HG02610 (cell line): ENCODE measurements around the gene PAXIP1.

Experiments used
- ATAC-seq: cut with Tn5 transposase; IDR thresholded peaks from one replicate; pipeline ENCODE4 v1.9.1; 2021; ENCODE audit warnings: mild to moderate bottlenecking, moderate library complexity; ENCODE audit not compliant: unreplicated experiment

PAXIP1 gene

DNA sequence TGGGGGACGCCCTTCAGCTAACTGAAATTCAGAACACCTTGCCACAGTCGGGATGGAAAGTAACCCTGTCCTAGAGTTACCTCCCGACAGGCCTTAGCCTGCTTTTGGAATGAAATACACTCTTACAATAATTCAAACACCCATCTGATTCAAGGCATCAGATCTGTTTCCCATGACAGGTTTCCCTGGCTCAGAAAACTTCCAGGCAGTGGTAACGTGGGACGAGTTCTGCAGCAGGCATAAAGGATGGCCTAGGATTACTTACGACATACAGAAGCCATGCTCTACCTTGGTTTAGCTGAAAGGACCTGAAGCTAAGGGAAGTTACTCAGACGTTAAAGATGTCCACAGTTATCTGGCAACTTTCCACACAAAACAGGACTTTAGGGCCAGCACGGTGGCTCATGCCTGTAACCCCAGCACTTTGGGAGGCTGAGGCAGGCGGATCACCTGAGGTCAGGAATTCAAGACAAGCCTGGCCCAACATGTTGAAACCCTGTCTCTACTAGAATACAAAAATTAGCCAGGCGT is 5.0 kb downstream of the PAXIP1 start:
- ATAC-seq: no peak

DNA sequence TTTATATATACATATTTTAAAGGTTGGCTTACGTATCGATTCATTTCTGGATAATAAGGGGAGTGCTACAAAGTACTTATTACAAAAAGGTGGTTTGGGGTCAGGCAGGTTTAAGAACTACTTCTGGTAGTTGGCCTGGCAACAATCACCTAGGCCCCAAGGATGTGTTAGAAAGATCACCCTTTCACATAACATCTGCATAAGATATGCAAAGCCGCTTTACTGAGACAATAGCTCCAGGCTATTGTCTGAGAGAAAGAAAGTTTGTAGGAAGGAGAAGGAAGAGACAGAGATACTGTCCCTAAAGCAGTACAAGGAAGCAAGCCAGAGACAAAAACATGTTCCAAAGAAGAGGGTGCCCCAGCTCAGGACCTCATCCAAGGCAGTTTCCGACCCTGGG is 6.2 kb downstream of the PAXIP1 start:
- ATAC-seq: no peak

DNA sequence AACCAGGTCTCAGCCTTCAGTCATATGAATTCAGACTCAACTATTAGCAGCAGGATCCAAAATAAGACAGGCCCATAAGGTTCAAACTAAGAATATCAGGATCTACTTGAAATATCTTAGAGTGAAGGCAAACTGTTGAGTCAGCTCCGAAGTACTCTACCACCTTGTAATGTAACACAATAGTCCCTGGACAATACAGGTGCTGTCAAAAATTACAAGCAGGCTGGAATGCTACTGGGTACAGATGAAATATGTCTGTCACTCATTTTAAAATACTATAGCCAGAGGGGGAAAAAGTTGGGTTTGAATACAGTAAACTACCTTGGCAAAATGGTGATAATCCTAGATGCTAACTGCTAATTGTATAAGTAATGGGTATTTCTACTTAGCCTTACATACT is 6.8 kb downstream of the PAXIP1 start:
- ATAC-seq: no peak

DNA sequence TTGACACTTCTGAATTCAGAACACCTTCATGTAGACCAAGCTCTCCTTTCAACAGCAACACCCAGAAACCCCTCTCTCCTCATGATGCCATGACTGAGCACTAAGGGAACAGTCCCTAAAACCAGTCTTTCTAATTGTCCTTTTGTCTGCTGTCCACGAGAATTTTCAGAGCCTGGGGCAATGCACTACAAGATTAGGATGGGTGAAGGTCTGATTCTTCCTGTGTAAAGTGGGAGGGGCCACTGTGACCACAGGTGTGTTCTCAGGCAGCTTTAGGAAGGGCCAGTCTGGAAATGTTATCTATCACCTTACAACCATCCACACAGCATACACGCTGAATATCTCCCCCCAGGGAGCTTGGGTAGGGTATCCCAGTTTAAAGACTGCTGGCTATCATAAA is 7.9 kb downstream of the PAXIP1 start:
- no peak for ATAC-seq

DNA sequence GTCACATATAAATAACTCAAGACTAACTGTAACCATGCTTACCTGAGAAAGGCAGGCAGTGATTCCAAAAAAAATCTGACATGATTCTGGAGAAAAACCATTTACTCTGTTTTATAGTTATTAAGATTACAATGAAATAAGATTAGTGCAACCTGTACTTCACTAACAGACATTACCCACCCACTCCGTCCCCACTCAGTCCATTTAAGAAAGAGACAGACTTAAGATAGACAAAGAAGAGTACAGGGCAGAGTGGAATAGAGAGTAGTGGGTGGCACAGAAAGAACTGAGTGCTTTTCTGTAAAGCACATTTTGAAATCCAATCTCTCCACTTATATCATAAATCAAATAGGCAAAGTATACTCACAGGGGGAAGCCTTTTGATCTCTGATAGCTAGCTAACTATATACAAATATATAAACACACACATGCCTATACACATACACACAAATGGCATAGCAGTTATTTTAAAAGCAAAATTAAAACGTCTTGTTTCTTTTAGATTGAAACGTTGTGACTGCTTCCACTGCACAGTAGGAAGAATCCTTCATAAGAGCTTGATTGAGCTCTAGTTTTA is 11.9 kb downstream of the PAXIP1 start:
- no peak for ATAC-seq

DNA sequence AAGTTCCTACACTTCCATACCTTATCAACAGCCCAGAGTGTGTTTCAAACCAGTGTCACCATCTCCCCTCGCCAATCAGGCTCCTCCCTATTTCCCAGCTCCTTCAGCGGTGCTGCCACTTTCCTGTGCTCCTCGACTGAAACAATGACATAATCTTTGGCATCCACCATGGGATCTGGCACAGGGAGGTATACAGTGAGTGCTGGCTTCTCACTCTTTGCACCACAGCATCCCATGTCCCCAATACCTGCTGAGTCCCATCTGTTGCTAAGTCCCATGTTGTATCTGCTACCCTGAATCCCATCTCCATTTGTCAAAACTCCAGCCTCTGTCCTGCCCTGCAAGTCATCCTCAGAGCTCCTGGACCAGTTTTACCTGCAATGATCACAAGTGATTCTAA is 15.4 kb downstream of the PAXIP1 start:
- no peak for ATAC-seq

DNA sequence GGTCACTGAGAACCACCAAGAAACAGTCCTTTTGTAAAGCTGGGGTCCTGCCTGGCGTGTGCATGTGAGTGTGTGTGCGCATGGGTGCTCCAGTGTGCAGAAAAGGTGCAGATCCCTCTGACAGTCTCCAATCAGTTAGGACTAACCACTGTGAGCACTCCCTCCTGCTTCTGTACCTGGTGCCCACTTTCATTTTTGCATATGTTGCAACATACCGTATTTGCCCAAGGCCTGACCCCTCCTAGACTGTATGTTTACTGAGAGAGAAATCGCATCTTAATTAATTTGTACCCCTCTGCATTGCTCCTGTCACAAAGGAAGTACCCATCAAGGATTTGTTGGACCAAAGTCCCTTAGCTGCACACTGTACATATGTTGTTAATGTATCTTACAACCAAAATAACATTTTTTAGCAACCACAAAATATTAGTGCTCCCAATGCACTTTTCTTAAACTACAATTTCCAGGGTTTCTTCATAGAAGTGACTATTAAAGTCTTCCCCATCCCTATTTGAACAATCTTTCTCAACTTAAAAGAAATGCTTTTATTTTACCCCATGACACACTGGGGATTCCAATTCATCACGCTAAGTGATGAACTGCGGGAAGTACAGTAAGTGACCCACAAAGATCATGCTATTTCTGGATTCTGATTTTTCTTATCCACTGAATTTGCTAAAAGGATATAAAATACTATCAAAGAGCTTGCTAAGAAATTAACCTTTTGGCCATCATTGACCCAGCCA is 16.6 kb downstream of the PAXIP1 start:
- no peak for ATAC-seq

DNA sequence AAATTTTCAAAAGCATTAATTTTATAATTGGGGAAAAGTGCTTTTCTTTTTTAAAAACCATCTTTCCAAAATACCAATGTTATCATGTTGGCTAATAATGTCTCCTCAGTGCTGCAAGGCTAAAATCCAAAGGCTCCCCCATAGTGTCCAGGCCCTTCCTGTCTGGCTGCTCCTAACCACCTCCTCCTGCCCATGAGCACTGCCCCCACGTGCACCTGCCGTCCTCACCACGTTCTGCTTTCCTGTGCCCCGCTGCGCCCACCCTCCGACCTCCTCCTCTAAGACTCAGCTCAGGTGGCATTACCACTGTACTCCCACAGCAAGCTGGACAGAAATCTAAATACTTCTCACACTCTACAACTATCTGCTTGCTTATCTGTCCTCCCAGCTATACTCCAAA is 17.7 kb downstream of the PAXIP1 start:
- ATAC-seq: no peak

DNA sequence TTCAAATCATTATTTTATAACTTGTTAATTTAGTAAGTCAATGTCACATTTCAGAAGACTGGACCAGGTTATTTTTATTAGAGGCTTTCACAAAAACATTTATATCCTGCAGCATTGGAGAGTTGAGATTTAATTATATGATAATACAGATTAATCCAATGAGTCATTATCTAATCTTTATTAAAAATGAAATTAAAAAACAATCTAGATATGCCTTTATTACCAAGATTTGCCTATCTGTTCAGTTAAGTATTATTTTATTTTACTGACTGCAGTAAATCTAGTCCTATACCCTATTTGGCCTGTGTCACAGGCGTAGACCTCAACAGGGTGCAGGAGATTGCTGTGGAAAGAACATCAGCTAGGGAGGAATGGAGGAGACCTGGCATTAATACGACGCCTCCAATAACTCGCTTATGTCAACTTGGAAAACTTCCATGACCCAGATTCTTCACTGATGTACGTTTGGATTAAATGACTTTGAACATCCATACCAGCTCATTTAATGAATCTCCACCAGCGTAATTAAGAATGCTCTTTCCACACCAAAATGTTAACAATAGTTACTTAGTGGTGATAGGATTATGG is 18.2 kb downstream of the PAXIP1 start:
- no peak for ATAC-seq

DNA sequence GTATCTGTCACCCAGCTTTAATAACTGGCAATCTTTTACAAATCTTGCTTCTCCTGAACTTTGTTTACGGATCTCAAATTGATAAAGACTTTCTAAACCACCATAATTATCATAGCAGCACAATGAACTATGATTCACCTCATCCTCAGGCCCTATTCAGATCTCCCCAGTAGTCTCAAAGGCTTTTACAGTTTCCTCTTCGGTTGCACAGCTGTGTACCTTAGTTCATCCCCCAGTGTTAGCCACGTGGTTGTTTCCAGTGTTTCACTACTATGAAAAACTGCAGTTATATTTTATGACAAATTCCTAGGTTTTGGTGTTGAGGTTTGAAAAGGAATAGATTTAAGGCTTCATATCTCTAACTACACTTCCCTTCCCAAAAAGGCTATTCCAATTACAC is 24.9 kb downstream of the PAXIP1 start:
- no peak for ATAC-seq

DNA sequence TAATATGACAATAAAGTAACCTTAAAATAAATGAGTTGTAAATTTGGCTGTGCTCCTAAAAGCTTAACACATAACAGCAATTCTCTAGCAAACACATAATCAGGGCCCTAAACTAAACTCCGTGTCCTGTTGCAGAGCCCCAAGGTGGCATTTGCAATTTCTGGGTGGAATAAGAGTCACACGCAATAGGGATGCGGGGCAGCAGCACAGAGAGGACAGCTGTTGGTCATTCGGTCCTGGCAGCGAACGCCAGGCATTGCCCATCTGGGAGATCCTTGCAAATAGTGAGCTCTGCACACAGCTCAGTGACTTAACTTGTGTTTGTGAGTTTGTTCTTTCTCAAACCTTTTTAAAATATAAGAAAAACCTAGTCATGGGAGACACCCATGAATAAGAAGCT is 25.7 kb downstream of the PAXIP1 start:
- ATAC-seq: no peak

DNA sequence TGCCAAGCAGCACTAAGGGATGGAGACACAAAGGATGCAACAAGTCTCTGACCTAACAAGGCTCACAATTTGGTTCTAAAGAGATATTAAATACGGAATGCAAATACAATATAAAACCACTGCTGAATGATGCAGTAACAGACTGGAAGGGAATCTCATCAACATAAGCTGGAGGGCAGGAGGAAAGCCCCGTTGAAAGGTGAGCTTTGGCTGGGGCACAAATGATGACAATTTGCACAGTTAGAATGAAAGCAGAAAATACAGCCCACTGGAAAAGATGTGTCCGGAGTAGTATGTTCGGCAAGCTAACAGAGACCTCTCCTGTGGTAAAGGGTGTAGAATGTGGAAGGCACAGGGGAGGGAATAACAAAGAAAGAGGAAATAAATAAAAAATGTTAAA is 26.1 kb downstream of the PAXIP1 start:
- ATAC-seq: no peak

DNA sequence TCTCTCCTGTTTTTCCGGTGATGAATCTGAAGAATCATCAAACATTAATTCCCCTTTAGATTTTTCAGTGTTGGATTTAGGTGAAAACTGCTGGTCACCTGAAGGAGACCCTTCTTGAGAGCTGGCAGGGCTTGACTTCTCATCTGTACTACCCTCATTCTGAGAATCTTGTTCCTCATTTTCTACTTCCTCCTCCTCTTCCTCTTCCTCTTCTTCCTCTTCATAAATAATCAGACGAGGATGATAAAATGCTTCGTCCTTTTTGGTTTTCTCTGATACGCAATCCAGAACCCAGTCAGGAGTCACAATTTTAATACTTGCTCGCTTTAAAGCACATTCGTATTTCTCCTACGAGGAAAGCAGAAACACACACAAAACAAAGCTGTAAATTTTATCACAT is 26.9 kb downstream of the PAXIP1 start:
- ATAC-seq: no peak

DNA sequence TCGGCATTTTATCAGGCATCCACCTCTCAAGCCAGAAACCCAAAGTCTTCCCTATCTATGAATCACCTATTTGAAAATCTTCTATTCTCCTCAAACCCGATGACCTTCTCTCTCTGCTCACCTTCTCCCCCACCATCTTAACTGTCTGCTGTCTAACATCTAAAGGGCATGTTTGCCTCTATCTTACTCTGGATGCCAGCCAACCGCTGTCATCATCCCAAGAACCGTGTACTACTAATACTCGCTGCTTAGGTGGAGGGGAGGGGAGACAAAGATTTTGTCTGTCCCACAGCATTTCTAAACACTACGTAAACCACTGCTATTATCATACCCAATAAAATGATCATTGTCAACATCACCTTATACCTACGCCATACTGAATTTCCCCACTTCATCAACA is 29.5 kb downstream of the PAXIP1 start:
- ATAC-seq: no peak

DNA sequence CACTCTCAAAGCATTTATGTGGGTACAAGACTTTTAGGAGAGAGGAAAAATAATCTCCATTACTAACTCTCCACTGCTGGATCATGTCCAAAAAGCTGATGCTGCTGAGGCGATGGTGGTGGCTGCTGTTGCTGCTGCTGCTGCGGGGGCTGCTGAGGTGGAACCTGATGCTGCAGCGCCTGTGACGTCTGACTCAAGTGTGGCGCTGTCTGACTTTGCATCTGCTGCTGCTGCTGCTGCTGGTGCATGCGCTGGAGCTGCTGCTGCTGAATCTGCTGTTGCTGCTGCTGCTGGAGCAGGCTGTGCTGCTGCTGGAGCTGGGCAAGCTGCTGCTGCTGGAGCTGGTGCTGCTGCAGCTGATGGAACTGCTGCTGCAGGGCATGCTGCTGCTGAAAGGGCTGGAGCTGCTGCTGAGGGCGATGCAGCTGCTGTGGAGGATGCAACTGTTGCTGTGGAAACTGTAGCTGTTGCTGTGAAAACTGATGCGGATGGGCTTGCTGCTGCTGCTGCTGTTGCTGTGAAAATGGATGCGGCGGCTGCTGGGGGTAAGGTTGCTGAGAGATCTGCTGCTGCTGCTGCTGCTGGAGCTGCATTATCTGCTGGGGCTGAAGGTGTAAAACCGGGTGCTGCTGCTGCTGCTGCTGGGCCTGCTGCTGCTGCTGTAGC is 34.5 kb downstream of the PAXIP1 start:
- ATAC-seq: no peak

DNA sequence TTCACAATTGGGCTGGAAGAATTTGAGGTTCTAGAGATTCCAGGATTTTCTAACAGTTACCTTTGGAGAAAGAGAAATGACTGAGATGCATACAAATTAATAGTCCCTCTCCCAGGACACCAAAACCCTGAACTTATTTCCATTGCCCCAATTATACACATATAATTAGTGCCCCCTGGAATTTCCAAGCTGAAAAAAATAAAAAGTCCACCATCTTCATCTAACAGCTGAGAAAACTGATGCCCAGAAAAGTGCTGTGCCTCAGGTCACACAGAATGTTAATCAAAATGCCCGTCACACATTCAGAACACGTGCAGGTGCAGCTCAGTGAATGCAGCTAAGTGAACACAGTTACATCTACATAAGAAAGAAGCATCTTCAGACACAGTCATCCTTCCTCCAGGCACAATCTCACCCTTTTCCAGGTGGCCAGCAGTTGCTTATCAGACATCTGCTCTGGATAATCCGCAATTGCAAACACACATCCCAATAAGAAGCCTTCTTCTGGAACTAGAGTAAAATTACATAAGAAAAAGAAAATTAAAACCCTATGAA is 35.4 kb downstream of the PAXIP1 start:
- ATAC-seq: no peak

DNA sequence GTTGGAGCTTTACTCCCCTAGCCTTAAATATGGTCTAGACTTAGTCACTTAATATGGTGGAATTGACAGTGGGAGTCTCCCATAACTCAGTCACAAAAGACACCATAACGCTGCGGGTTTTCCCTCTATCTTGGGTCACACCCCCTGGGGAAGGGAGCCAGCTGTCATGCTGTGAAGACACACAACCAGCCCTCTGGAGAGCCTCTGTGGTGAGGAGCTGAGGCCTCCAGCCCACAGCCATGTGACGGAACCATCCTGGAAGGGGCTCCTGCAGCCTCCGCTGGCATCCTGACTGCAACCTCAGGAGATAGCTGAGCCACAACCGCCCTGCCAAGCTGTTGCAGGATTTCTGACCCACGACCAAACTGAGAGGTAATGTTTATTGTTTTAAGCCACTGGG is 37.9 kb downstream of the PAXIP1 start:
- ATAC-seq: no peak

DNA sequence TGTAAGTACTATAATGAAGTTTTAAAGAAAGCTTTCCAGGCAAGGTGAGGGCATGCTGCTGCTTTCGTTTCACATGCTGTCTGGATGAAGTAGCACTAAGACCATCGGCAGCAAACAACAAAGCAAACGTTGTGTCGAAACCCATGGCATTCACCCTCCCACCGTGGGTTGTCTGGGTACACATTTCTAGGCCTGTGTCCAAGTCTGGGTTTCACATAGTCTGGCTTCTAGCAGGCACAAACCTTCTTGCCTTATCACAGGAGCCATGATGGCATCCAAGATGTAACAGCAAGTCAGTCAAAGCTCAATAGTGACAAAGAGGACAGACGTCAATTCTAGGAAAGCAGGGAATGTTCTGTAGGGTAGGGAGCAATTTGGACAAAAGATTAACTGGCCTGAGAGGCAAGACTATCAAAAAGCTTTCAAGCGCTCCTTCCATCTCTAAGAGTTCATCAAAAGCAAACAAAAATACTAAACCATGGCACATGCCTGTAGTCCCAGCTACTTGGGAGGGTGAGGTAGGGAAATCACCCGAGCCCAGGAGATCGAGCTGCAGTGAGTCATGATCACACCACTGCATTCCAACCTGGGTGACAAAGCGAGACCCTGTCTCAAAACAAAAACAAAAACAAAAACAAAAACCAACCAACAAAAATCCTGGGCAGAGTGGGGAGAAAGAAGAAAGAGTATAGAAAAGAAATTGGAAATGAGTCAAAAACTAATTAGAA is 42.7 kb downstream of the PAXIP1 start:
- ATAC-seq: no peak

DNA sequence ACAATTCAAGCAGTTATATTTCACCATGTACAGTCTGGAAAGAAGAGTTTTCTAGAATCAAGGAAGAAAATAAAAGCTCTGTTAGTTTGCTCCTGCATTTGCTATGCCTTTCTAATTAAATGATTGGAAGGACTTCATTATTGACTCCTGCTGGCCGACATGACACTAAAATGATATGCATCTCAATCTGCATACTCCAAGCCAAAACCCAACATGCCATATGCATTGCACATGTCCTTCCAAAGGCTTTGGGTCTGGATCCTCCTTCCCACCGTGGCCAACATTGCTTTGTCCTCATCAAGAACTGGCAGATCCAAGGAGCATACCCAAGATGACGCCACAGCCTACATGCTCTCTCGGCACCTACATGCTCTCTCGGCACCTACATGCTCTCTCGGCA is 46.5 kb downstream of the PAXIP1 start:
- ATAC-seq: no peak

DNA sequence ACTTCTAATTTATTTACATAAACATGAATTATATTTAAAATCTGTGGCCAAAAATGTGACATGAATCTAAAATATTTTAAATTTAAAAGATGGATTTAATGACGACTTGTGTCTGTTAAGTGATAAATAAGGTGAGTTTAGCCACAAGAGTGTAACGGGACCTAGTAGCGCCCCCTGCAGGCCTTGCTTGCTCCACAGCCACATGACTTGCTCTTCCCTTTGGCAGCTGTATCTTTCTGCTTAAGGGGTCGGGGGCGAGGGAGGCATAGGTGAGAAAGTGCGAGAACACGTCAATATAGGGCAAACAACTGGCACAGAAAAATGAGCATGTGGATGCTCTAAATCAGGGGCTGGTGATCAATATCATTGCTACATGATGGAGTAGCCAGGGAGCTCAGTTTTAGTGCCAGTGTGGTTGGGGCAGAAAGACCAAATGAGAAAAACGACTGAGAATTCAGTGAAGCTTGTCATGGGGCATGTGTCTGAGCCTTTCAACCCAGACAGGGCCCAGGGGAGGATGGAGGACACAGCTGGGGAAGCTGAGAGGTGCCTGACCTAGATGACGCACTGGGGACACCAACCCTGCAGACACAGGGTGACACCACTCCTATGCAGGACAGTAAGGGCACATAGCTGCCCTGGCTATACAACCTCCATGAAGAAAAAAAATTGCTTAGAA is 49.8 kb downstream of the PAXIP1 start:
- ATAC-seq: no peak
